Endothelial cell of umbilical vein (primary cell): ENCODE results near the gene SEBOX. TPM values are rescaled to one million over a fixed set of nuclear protein-coding genes. Genes with fewer than 3 reads are reported as not detected.

ENCODE experiments used
- BruUV-seq: library from RNA; stranded (reverse); fragments of 400-500 nt; replicated peaks from 2 replicates; lab custom pipeline; 2021; lab: Mats Ljungman, UMichigan
- CTCF ChIA-PET: fragments of 300-600, 350-600 bp; sonication (Branson Sonifier 250); formaldehyde crosslinking; loops from one replicate; lab custom pipeline; 2021; ENCODE audit warnings: antibody characterized with exemption, inconsistent platforms; lab: Charles Lee
- POLR2A ChIA-PET: fragments of 300-600, 350-600 bp; sonication (Branson Sonifier 250); formaldehyde crosslinking; loops from one replicate; lab custom pipeline; 2021; ENCODE audit warnings: antibody characterized with exemption, inconsistent platforms; lab: Charles Lee
- DNase-seq: peaks from one replicate; pipeline ENCODE4 v3.0.0-alpha.2; 2011; ENCODE audit warnings: low read depth, low spot score
- FAIRE-seq: peaks from 2 replicates; lab custom pipeline; 2011; peaks lifted over from hg19 to GRCh38; lab: Jason Lieb, UNC
- H2AFZ ChIP-seq: 2 replicates; pipeline ENCODE4 v1.6.0; 2012; ENCODE audit warnings: low read depth, low read length, control low read depth, inconsistent platforms
- H3K27ac ChIP-seq: 2 replicates; pipeline ENCODE4 v1.5.1; 2011; ENCODE audit warnings: low read depth, mild to moderate bottlenecking, control low read depth, low read length, moderate library complexity; ENCODE audit not compliant: insufficient read depth
- H3K27me3 ChIP-seq, 2 experiments: 2 replicates each; pipeline versions ENCODE4 v1.6.0 to v1.6.1; 2011; ENCODE audit warnings: low read length in 2 of 2, mixed read lengths in 1 of 2; ENCODE audit not compliant: control insufficient read depth in 2 of 2, insufficient read depth in 2 of 2
- H3K36me3 ChIP-seq, 2 experiments: 2 replicates in 1 of 2; 3 replicates in 1 of 2; pipeline ENCODE4 v1.5.1; 2011; ENCODE audit warnings: low read length in 2 of 2, mild to moderate bottlenecking in 1 of 2, moderate library complexity in 1 of 2; ENCODE audit not compliant: control insufficient read depth in 2 of 2, insufficient read depth in 2 of 2; ENCODE audit errors: extremely low read depth in 1 of 2
- H3K4me1 ChIP-seq: 3 replicates; pipeline ENCODE4 v1.5.1; 2011; ENCODE audit warnings: mild to moderate bottlenecking, low read length; ENCODE audit not compliant: control insufficient read depth, insufficient read depth; ENCODE audit errors: extremely low read depth
- H3K4me2 ChIP-seq: 2 replicates; pipeline ENCODE4 v1.6.1; 2011; ENCODE audit warnings: low read length, control low read depth, mixed read lengths; ENCODE audit not compliant: insufficient read depth
- H3K4me3 ChIP-seq, 3 experiments: fragments of 200-600 bp in 1 of 3; sonication (generic), shearing (Covaris generic) in 1 of 3; replicated peaks in 1 of 3; 2 replicates each; pipeline ENCODE4 v1.5.1; 2011 to 2016; ENCODE audit warnings: control low read depth in 3 of 3, low read length in 3 of 3, mild to moderate bottlenecking in 2 of 3, inconsistent platforms in 1 of 3, low read depth in 1 of 3, moderate library complexity in 1 of 3; ENCODE audit not compliant: insufficient read depth in 1 of 3
- H3K79me2 ChIP-seq: 2 replicates; pipeline ENCODE4 v1.6.0; 2012; ENCODE audit warnings: low read length, inconsistent platforms; ENCODE audit not compliant: control insufficient read depth, insufficient read depth
- H3K9ac ChIP-seq: replicated peaks from 2 replicates; pipeline ENCODE3; 2011; ENCODE audit warnings: low read length, control low read depth; ENCODE audit not compliant: insufficient read depth; ENCODE audit errors: extremely low read depth
- H3K9me1 ChIP-seq: replicated peaks from 3 replicates; pipeline ENCODE4 v1.6.0; 2011; ENCODE audit warnings: mild to moderate bottlenecking, low read length; ENCODE audit not compliant: control insufficient read depth, insufficient read depth; ENCODE audit errors: extremely low read depth
- H3K9me3 ChIP-seq: replicated peaks from 2 replicates; pipeline ENCODE4 v1.5.1; 2012; ENCODE audit warnings: low read length, inconsistent platforms; ENCODE audit not compliant: control insufficient read depth, insufficient read depth
- H4K20me1 ChIP-seq: replicated peaks from 2 replicates; pipeline ENCODE3; 2011; ENCODE audit warnings: mild to moderate bottlenecking, low read length; ENCODE audit not compliant: control insufficient read depth, insufficient read depth; ENCODE audit errors: extremely low read depth
- CTCF ChIP-seq, 2 donors: IDR thresholded peaks; 1 replicate in 1 of 2; 2 replicates in 1 of 2; pipeline ENCODE4 v1.5.1; 2011; ENCODE audit warnings: low read length in 2 of 2, mild to moderate bottlenecking in 2 of 2, moderate library complexity in 2 of 2, control low read depth in 1 of 2, inconsistent platforms in 1 of 2, low read depth in 1 of 2; ENCODE audit not compliant: insufficient read depth in 1 of 2; ENCODE audit errors: extremely low read depth in 1 of 2
- EZH2 ChIP-seq: IDR thresholded peaks from 2 replicates; pipeline ENCODE4 v1.6.1; 2012; ENCODE audit warnings: borderline replicate concordance, low read depth, mild to moderate bottlenecking, moderate library complexity, low read length, inconsistent platforms; ENCODE audit not compliant: severe bottlenecking
- FOS ChIP-seq: IDR thresholded peaks from 2 replicates; pipeline ENCODE4 v1.6.1; 2011; ENCODE audit warnings: mild to moderate bottlenecking, low read length, moderate library complexity, borderline replicate concordance; ENCODE audit not compliant: insufficient read depth
- GATA2 ChIP-seq: IDR thresholded peaks from 2 replicates; pipeline ENCODE4 v1.7.0; 2011; ENCODE audit warnings: low read depth, mild to moderate bottlenecking, moderate library complexity, mixed read lengths, low read length; ENCODE audit not compliant: insufficient read length, insufficient read depth
- JUN ChIP-seq: IDR thresholded peaks from 2 replicates; pipeline ENCODE4 v1.6.1; 2011; ENCODE audit warnings: borderline replicate concordance, low read depth; ENCODE audit not compliant: insufficient read length, insufficient read depth
- MAX ChIP-seq: IDR thresholded peaks from 2 replicates; pipeline ENCODE4 v1.6.1; 2011; ENCODE audit not compliant: insufficient read depth, insufficient read length
- MYC ChIP-seq: IDR thresholded peaks from one replicate; pipeline ENCODE4 v1.6.1; 2011; ENCODE audit warnings: mild to moderate bottlenecking, low read depth, low read length
- POLR2A ChIP-seq: IDR thresholded peaks from 2 replicates; pipeline ENCODE4 v1.6.1; 2012; ENCODE audit warnings: low read depth, mild to moderate bottlenecking, control low read depth, low read length
- dilution Hi-C: fragments of 300-500 bp; cut with MboI; formaldehyde crosslinking; loops from one replicate; pipeline ENCODE4 v1.15.0; 2019; ENCODE audit warnings: low sequenced_read_pairs; ENCODE audit not compliant: extremely low pct_ligation_motif_present
- intact Hi-C: fragments of 100-400 bp; cut with micrococcal nuclease; formaldehyde crosslinking; loops from one replicate; pipeline ENCODE4 v1.10.0; 2022
- polyA plus RNA-seq, 4 experiments: library from polyadenylated mRNA; depleted of rRNA in 3 of 4; stranded (reverse) in 3 of 4; unstranded in 1 of 4; fragments of >200 nt; gene quantifications; 2 replicates each; pipeline versions ENCODE4 v1.2.1 to v1.2.3, GENCODE V29; 2011 to 2012; ENCODE audit warnings: missing spikeins in 1 of 4
- total RNA-seq: library from RNA; stranded (reverse); gene quantifications from 2 replicates; pipeline ENCODE4 v1.2.3, GENCODE V29; 2021

Gene SEBOX
- total and polyA plus RNA-seq, 2 donors (not counting 3 experiments of a cell fraction or from before 2014, with no cell fraction given), result not detected

DNA sequence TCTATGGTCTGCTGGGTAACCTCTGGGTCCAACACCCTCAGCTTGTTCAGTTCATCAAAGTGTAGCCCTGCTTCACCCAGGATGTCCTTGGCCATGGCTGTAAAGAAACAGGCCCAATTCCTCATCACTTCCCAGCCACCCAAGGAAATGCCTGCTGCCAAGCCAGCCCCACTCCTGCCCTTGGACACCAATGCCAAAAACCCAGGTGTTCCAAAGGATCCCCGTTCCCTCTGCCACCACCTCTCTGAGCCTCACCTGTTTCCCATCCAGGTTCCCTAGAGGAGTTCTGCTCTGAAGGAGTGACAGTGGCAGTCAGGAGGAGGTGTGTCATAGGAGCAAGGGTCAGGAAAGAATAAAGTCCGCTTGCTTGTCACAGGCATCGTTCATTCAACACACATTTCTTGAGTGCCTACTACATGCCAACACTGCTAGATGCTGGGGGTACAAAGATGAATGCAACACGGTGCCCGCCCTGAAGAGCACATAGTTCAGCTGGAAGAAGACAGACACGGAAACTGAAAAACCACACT is 33.0 kb downstream of the SEBOX start:
- ChIA-PET CTCF (interaction anchor here (1.3 to 1.5 kb wide), 2 partner anchors 13 to 15 kb away, joined by 3 to 4 read pairs; partner anchors contain the start of gene TMEM97), POLR2A (no interaction called here)
- FAIRE-seq (no peak), DNase-seq (no peak)
- Histone ChIP-seq H3K4me2 (no peak overlapping the region), H3K27me3 (no peaks in the 10 kb centered on the region), H3K9me1 (no peaks in the 10 kb centered on the region), H3K27ac (no peak overlapping the region), H3K9me3 (no peaks in the 10 kb centered on the region), H4K20me1 (no peaks in the 10 kb centered on the region), H3K9ac (no peak overlapping the region), H3K4me1 (peaks cover 17% of the 10 kb centered on the region), H3K36me3 (peaks cover 12 to 19% of the 10 kb centered on the region in 2 experiments), H2AFZ (no peak overlapping the region), H3K4me3 (no peak overlapping the region), H3K79me2 (peaks cover 27% of the 10 kb centered on the region)
- no peak for TF ChIP-seq MAX
- no peak for TF ChIP-seq MYC
- TF ChIP-seq GATA2, result no peak
- TF ChIP-seq JUN, result no peak
- no peak for TF ChIP-seq POLR2A
- TF ChIP-seq FOS, result no peak
- TF ChIP-seq CTCF (IDR thresholded peaks at IDR 0.05; ENCODE audit: extremely low read depth in 1 of 2, insufficient read depth in 1 of 2, low read depth in 1 of 2, low read length in 2 of 2), result no peak
- TF ChIP-seq EZH2, result no peak
- dilution Hi-C loops (no loop called here), intact Hi-C loops (no loop called here)
- no TSS peak for BruUV-seq
